ENCODE measurements around the gene EPO.
A peak's percentile ranks its signal among the peaks of the same experiment; 100 is the strongest.

The EPO gene

DNA sequence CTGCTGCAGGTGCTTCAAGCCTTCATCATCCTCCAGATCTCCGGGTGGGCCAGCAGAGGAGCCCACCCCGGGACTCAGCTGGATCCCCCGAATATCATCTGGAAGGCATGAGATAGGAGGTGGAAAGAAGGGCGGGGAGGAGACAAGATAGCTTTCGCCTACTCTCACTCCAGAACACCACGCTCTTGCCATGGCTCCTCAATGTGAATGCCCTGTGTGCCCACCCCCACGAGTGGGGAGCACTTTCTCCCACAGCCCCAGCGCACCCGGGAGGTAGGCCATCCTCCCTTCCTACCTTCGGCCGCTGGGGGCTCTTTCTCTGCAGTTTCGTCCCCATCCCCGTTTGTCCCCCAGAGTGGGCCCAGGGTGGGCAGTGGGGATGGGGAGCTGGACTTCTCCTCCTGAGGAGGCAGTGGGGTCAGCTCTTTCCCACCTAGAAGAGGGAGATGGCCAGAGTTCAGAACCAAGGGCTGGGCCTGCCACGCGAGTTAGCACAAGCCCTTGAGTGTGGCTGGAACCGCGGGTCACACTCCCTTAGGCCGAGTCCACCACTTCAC, 35.1 kb upstream of the EPO start:
- Histone ChIP-seq H3K27ac (ENCODE audit: low read depth, low read length) (no peak overlapping the region), H3K4me3 (ENCODE audit: low read depth, low read length) (no peak overlapping the region), H3K4me1 (ENCODE audit: control insufficient read depth, insufficient read depth, low read length) (no peaks in the 10 kb centered on the region), H3K9ac (ENCODE audit: low read depth, low read length) (no peak overlapping the region), H3K9me3 (ENCODE audit: control insufficient read depth, insufficient read depth, low read length) (no peaks in the 10 kb centered on the region), H3K27me3 (ENCODE audit: control insufficient read depth, insufficient read depth, low read length) (no peaks in the 10 kb centered on the region), H3K36me3 (ENCODE audit: control insufficient read depth, insufficient read depth, low read length) (peaks cover 99% of the 10 kb centered on the region)

DNA sequence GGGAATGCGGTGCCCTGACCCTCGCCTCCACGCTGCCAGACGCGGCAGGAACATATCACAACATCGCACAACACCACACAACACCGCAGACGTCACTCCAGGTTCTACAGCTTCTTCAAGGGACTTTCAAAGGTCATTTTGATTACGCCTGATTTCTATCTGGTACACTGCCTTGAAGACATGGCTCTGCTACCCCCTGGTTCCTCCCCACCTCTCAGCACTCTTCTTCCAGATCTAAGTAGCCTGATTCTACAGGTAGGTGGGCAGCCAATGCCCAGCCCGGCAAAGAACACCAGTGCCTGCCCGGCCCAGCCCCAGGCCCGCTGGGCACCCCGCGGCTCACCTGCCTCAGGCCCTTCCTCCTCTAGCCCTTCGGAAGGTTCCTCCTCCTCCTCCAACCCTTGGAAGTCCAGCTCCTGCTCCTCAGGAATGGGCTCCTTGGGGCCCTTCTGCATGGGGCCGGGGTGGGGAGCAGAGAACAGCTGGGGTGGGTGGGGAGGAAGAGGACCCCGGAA, 34.6 kb upstream of the EPO start:
- Histone ChIP-seq H3K27me3 (ENCODE audit: control insufficient read depth, insufficient read depth, low read length) (no peaks in the 10 kb centered on the region), H3K9me3 (ENCODE audit: control insufficient read depth, insufficient read depth, low read length) (no peaks in the 10 kb centered on the region), H3K36me3 (ENCODE audit: control insufficient read depth, insufficient read depth, low read length) (peaks cover 96% of the 10 kb centered on the region), H3K4me3 (ENCODE audit: low read depth, low read length) (no peak overlapping the region), H3K9ac (ENCODE audit: low read depth, low read length) (no peak overlapping the region), H3K4me1 (ENCODE audit: control insufficient read depth, insufficient read depth, low read length) (no peaks in the 10 kb centered on the region), H3K27ac (ENCODE audit: low read depth, low read length) (no peak overlapping the region)

DNA sequence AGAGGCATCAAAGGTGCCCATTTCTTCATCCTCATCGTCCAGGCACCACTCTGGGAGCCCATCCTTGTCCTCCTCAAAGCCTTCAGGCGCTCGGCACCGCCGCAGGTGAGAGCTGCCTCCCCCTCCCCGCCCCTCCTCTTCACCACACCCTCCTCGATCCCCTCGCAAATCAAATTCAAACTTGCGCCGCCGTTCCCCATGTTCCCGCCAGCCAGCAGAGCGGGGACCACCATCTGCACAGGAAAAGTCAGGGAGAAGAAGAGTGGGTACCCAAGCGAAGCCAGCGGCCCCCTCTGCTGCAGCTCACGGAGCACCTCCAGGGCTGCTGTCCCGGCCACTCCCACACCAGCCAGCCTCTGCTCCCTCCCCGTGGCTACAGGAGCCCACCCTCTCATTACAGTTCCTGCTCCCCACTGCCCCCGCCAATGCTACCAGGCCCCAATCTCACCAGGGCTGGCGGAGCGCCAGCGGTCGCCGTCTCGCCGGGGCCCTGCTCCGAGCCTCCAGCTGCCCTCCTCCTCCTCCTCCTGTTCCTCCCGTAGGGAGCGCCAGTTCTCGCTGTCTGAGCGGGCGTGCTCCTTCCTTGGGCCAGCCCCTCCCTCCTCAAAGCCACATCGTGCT, 34.0 kb upstream of the EPO start:
- H3K27me3 ChIP-seq (ENCODE audit: control insufficient read depth, insufficient read depth, low read length) = no peaks in the 10 kb centered on the region
- peaks cover 96% of the 10 kb centered on the region for H3K36me3 ChIP-seq (ENCODE audit: control insufficient read depth, insufficient read depth, low read length)
- H3K9ac ChIP-seq (ENCODE audit: low read depth, low read length) = no peak overlapping the region
- no peak overlapping the region for H3K4me3 ChIP-seq (ENCODE audit: low read depth, low read length)
- H3K27ac ChIP-seq (ENCODE audit: low read depth, low read length) = no peak overlapping the region
- H3K4me1 ChIP-seq (ENCODE audit: control insufficient read depth, insufficient read depth, low read length) = peaks cover 6% of the 10 kb centered on the region; the same call in 1 of the 2 replicates
- H3K9me3 ChIP-seq (ENCODE audit: control insufficient read depth, insufficient read depth, low read length) = no peaks in the 10 kb centered on the region

DNA sequence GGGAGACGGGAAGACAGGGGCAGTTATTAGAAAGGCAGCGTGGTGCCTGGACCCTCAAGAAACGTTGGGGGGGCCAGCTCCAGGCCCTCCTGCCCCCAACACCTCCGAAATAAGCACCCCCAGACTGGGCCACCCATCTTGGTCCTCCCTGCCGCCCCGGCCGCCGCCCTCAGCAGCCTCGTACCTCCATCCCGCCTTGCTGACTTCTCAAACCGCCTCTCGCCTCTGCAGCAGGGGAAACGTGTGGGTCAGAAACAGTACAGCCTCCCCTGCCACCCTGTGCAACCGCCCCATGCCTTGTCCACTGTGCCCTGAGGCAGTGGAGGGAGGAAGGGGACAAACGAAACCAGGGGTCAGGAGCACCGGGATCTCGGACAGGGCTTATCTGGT, 33.5 kb upstream of the EPO start:
- no peak overlapping the region for H3K9ac ChIP-seq (ENCODE audit: low read depth, low read length)
- no peaks in the 10 kb centered on the region for H3K9me3 ChIP-seq (ENCODE audit: control insufficient read depth, insufficient read depth, low read length)
- peaks cover 9% of the 10 kb centered on the region for H3K4me1 ChIP-seq (ENCODE audit: control insufficient read depth, insufficient read depth, low read length)
- no peak overlapping the region for H3K27ac ChIP-seq (ENCODE audit: low read depth, low read length)
- H3K27me3 ChIP-seq (ENCODE audit: control insufficient read depth, insufficient read depth, low read length) = no peaks in the 10 kb centered on the region
- H3K4me3 ChIP-seq (ENCODE audit: low read depth, low read length) = no peak overlapping the region
- H3K36me3 ChIP-seq (ENCODE audit: control insufficient read depth, insufficient read depth, low read length) = peaks cover 93% of the 10 kb centered on the region

DNA sequence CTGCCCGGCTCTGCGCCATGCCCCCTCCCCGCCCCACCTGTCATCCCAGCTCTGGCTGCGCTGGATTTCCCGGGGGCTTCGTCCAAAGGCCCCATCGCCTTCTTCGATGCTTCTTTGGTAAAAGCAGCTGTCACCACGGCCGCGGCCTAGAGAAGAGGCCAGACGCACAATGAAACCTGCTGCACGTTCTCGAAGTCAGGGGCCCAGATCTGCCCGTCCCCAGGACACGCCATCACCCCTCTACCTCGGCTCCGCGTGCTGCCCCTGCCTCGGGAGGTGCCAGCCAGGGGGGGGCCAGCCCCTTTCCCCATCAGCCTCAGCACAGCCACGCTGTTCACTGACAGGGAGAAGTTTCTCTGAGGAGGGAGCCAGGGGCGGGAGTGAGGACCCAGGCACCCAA, 33.0 kb upstream of the EPO start:
- Histone ChIP-seq H3K36me3 (ENCODE audit: control insufficient read depth, insufficient read depth, low read length) (peaks cover 88% of the 10 kb centered on the region), H3K27ac (ENCODE audit: low read depth, low read length) (no peak overlapping the region), H3K27me3 (ENCODE audit: control insufficient read depth, insufficient read depth, low read length) (no peaks in the 10 kb centered on the region), H3K4me3 (ENCODE audit: low read depth, low read length) (no peak overlapping the region), H3K4me1 (ENCODE audit: control insufficient read depth, insufficient read depth, low read length) (peaks cover 12% of the 10 kb centered on the region), H3K9me3 (ENCODE audit: control insufficient read depth, insufficient read depth, low read length) (no peaks in the 10 kb centered on the region), H3K9ac (ENCODE audit: low read depth, low read length) (no peak overlapping the region)

DNA sequence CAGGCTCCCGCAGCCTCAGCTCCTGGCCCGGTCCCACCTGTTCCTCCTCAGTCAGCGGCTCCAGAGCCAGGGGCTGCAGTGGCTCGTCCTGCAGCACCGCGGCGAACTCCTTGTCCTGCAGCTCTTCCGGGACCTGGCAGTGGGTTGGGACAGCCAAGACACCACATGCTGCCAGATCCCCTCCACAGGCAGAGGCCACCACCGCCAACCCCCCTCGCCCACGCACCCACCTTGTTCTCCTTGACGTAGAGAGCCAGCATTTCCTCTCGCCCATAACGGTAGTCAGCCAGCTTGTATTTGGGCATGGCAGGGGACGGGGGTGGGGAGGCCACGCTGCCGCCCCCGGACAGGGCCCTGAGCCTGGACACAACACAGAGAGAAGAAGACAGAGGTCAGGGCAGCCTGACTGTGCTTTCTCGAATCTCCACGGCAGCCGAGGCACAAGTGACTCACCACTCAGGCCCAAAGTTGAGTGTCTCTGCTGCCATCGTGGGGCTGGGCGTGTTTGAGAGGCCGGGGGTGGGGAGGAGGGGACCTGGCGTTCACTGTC, 32.4 kb upstream of the EPO start:
- Histone ChIP-seq H3K4me1 (ENCODE audit: control insufficient read depth, insufficient read depth, low read length) (peaks cover 18% of the 10 kb centered on the region), H3K9me3 (ENCODE audit: control insufficient read depth, insufficient read depth, low read length) (no peaks in the 10 kb centered on the region), H3K27me3 (ENCODE audit: control insufficient read depth, insufficient read depth, low read length) (no peaks in the 10 kb centered on the region), H3K9ac (ENCODE audit: low read depth, low read length) (no peak overlapping the region), H3K36me3 (ENCODE audit: control insufficient read depth, insufficient read depth, low read length) (peaks cover 83% of the 10 kb centered on the region), H3K4me3 (ENCODE audit: low read depth, low read length) (no peak overlapping the region), H3K27ac (ENCODE audit: low read depth, low read length) (no peak overlapping the region)

DNA sequence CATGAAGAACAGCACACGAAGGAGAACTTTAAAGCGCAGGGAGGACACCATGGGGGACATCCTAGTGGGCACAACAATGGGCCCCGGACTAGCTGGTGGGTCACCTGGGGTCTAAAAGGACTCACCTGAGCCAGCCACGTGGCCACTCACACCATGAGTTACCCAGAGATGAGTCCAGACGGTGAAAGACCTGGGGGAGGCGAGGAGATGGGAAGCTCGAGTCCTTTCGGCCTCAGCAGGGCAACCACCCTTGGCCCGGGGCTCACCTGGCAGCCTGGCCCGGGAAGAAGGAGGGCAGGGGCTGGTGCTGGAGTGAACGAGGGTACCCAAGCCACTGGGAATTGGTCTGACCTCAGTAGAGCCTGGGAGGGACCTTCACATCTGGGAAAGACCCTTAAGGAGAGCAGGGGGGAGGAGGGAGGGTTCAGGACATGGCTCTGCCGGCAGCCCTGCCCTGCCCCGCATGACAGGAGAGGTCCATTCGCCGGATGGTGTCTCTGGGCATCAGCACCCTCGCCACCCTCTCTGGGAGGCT, 31.9 kb upstream of the EPO start:
- Histone ChIP-seq H3K9me3 (ENCODE audit: control insufficient read depth, insufficient read depth, low read length) (no peaks in the 10 kb centered on the region), H3K27ac (ENCODE audit: low read depth, low read length) (no peak overlapping the region), H3K27me3 (ENCODE audit: control insufficient read depth, insufficient read depth, low read length) (no peaks in the 10 kb centered on the region), H3K4me1 (ENCODE audit: control insufficient read depth, insufficient read depth, low read length) (peaks cover 19% of the 10 kb centered on the region), H3K4me3 (ENCODE audit: low read depth, low read length) (no peak overlapping the region), H3K9ac (ENCODE audit: low read depth, low read length) (no peak overlapping the region), H3K36me3 (ENCODE audit: control insufficient read depth, insufficient read depth, low read length) (peaks cover 77% of the 10 kb centered on the region)

DNA sequence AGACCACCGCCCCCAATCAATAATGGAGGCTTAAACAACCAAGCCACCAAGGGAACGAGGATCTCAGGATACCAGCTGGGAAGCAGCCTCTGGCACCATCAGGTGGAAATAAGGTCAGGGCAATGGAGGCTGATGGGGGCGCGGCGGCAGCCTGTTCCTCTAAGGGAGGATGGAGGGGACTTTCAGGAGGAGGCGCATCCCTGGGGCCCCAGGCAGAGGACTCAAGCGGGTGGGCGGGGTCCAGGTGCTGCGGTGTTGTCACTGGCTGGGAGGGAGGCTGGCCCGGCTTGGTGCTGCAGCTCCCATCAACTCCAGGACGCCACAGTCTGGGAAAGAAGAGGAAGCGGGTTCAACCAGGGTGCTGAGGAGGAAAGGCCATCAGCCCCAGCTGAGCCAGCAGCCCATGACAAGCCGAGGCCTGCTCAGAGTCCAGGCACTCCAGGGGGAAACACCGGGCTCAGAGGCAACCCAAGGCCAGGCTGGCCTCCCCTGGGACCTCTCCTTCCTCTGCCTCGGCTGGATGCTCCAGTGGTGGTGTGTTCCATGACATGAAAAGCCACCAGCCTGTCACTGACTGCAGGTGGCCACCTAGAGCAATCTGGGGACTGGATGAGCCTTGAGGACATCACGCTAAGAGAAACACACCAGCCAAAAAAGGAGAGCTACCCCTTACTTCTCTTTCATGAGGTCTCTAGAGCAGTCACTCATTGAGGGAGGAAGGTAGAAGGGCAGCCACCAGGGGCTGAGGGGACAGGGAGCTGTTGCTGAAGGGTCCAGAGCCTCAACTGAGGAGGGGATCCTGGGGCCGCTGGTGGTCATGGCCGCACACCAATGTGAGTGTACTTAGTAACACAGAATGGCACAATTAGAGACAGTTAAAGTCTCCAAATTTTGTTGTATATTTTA, 30.8 kb upstream of the EPO start:
- Histone ChIP-seq H3K9me3 (ENCODE audit: control insufficient read depth, insufficient read depth, low read length) (no peaks in the 10 kb centered on the region), H3K27me3 (ENCODE audit: control insufficient read depth, insufficient read depth, low read length) (no peaks in the 10 kb centered on the region), H3K4me1 (ENCODE audit: control insufficient read depth, insufficient read depth, low read length) (peaks cover 19% of the 10 kb centered on the region), H3K36me3 (ENCODE audit: control insufficient read depth, insufficient read depth, low read length) (peaks cover 66% of the 10 kb centered on the region), H3K4me3 (ENCODE audit: low read depth, low read length) (no peak overlapping the region), H3K27ac (ENCODE audit: low read depth, low read length) (no peak overlapping the region), H3K9ac (ENCODE audit: low read depth, low read length) (no peak overlapping the region)

DNA sequence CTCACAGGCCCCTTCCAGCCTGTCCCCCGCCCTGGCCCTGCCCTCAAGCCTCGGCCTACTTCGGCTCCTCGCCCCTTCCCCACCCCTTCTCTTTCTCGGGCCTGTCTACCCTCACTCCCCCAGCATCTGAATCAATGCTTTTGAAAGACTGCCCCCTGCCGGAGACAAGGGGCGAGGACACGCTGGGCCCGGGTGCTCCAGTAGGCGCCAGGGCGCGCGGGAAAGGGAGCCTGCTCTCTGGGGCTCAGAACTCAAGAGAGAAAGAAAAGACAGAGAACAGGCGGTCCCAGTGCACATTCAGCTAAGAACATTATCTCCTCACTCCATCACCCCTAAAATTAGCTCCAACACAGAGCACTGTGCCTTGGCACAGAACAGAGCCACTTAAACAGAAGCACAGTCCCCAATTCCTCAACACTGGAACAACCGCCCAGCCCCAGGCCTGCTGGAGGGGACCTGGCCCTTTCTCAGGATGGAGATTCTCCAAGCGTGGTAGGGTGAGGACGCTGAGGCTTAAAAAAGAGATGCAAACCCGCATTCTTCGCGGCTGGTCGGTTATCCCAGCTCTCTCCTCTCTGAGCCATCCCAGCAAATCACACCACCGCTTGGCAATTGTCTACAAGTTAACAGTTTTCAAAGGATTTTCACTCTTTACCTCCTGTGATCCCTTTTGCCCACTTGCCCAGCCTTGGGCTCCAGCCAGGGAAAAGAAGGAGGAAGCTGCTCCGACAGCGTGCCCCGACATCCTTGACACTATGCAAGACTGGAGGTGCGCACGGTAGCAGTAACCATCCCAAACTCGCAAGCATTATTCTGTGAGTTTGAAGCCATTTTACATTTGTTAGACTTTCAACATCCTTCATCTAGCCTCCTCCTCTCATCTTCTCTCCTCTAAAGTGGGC, 28.3 kb upstream of the EPO start:
- Histone ChIP-seq H3K4me3 (ENCODE audit: low read depth, low read length) (peak overlapping the region; percentile 94), H3K27ac (ENCODE audit: low read depth, low read length) (peak overlapping the region; percentile 66), H3K27me3 (ENCODE audit: control insufficient read depth, insufficient read depth, low read length) (no peaks in the 10 kb centered on the region), H3K9ac (ENCODE audit: low read depth, low read length) (peak overlapping the region; percentile 27; the same call in 1 of the 2 replicates), H3K9me3 (ENCODE audit: control insufficient read depth, insufficient read depth, low read length) (no peaks in the 10 kb centered on the region), H3K36me3 (ENCODE audit: control insufficient read depth, insufficient read depth, low read length) (peaks cover 42% of the 10 kb centered on the region), H3K4me1 (ENCODE audit: control insufficient read depth, insufficient read depth, low read length) (peaks cover 23% of the 10 kb centered on the region)

DNA sequence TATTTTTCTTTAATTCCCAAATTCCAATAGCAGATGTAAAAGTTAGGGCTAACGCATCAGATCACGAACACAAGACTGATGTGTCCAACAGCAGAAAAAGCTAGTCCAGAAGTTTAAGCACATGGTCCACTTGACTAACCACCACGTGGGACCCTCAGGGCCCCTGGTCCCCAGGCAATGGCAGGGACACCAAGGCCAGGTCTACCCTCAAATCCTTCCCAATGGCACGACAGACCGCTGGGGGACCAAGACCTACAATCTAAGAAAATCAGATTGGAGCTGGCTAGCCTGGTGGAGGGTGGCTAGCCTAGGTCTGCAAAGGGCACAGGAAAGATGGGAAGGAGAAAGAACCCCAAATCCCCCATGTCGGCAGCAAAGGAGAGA, 27.7 kb upstream of the EPO start:
- peak overlapping the region; percentile 91 for H3K9ac ChIP-seq (ENCODE audit: low read depth, low read length)

More for the DNA sequence above, 27.7 kb upstream of the EPO start:
- no peaks in the 10 kb centered on the region for H3K27me3 ChIP-seq (ENCODE audit: control insufficient read depth, insufficient read depth, low read length)
- no peak overlapping the region for H3K27ac ChIP-seq (ENCODE audit: low read depth, low read length)
- H3K4me3 ChIP-seq (ENCODE audit: low read depth, low read length) = peak overlapping the region; percentile 94
- peaks cover 23% of the 10 kb centered on the region for H3K4me1 ChIP-seq (ENCODE audit: control insufficient read depth, insufficient read depth, low read length)
- H3K36me3 ChIP-seq (ENCODE audit: control insufficient read depth, insufficient read depth, low read length) = peaks cover 36% of the 10 kb centered on the region
- H3K9me3 ChIP-seq (ENCODE audit: control insufficient read depth, insufficient read depth, low read length) = no peaks in the 10 kb centered on the region

Measured in HUES48 (cell line).